NCI-H524 treated with DMSO at 0.1 percent for 48 hours (cell line): ENCODE results near the gene ANKMY2.

Source experiments
- DNase-seq: peaks from one replicate; lab custom pipeline; 2025; lab: John Stamatoyannopoulos, UW

Gene ANKMY2

GRCh38 chr7:16579216-16579615 lies 66.3 kb downstream of the ANKMY2 start:
- no peak for DNase-seq

GRCh38 chr7:16571941-16572340 lies 73.6 kb downstream of the ANKMY2 start:
- no peak for DNase-seq

- DNase-seq: peak; percentile 10
Measured at GRCh38 chr7:16564909-16565426, 80.6 kb downstream of the ANKMY2 start.

- no peak for DNase-seq
Measured at GRCh38 chr7:16564023-16564380, 81.6 kb downstream of the ANKMY2 start.

GRCh38 chr7:16563281-16564022 lies 82.1 kb downstream of the ANKMY2 start:
- no peak for DNase-seq

GRCh38 chr7:16562456-16563220 lies 82.9 kb downstream of the ANKMY2 start:
- no peak for DNase-seq

GRCh38 chr7:16561943-16562342 lies 83.6 kb downstream of the ANKMY2 start:
- no peak for DNase-seq

GRCh38 chr7:16559497-16560179 lies 85.9 kb downstream of the ANKMY2 start:
- DNase-seq: no peak

GRCh38 chr7:16558761-16559302 lies 86.7 kb downstream of the ANKMY2 start:
- no peak for DNase-seq

GRCh38 chr7:16556359-16556758 lies 89.2 kb downstream of the ANKMY2 start:
- no peak for DNase-seq

- DNase-seq: no peak
Measured at GRCh38 chr7:16554518-16555236, 90.9 kb downstream of the ANKMY2 start.

- DNase-seq: no peak
Measured at GRCh38 chr7:16550671-16551070, 94.9 kb downstream of the ANKMY2 start.
